PFSK-1 (cell line): ENCODE results near the gene METTL24.

Source experiments
- POLR2AphosphoS5 ChIP-seq: IDR thresholded peaks from 2 replicates; pipeline ENCODE4 v1.6.1; 2012; ENCODE audit warnings: low read depth, mild to moderate bottlenecking, control low read depth, low read length, moderate library complexity
- SIN3A ChIP-seq: IDR thresholded peaks from 2 replicates; pipeline ENCODE4 v1.6.1; 2012; ENCODE audit warnings: mild to moderate bottlenecking, low read length, moderate library complexity, borderline replicate concordance; ENCODE audit not compliant: insufficient read depth

DNA sequence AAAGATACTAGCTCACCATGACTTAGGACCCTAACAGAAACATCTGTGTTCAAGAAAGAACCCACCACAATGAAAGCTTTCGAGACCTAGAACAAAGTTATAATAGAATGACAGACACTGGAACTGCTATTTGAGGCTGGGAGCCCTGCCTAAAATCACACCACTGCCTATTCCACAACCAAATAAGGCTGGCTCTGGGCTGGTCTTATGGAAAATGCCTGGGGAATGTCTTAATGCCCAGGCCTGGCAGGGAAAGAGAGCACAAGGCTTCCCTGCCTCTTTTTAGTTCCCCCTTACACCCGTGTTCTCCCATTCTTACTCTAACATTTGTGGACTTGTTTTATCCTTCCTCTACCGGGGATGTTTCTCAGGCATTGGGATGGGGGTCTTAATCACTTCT lies 5.6 kb upstream of the METTL24 start:
- TF ChIP-seq POLR2AphosphoS5, result no peak
- TF ChIP-seq SIN3A, result no peak
